Measurements from ENCODE around the gene CHPF2.

DNA sequence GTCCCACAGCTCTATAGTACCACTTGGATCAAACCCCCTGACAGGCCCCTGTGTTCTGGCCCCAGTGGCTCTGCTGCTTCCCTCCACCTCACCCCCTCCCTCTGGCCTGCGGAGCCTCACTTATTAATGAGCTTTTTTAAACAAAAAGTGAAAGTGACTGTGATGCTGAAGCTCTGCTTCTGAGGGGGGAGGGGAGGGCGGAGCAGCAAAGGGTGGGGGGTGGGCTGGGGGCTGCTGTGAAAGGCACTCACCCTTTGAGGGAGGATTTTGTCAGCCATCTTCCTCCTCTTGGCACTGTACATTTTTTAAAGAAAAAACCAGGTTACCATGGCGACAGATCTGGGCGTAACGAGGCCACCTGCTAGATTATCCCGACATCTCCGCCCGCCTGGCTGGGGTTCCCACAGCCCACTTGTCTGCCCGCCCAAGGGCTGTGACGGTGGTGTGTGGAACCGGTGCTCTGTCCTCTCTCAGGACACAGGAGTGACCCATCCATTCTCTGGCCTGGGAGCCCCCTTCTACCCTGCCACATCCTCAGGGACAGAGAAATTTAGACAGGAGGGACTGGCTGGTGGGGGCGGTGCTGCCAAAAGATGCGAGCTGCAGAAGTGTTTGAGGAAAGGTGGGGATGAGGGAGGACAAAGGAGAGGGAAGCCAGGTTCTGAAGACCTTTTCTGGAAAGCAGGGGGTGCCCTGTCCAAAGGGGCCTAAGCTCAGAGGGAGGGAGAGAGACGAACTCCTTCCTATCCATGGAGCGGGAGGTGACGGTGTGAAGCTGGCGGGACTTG lies 11.3 kb downstream of the CHPF2 start:
- TF ChIP-seq, protein P1, sequence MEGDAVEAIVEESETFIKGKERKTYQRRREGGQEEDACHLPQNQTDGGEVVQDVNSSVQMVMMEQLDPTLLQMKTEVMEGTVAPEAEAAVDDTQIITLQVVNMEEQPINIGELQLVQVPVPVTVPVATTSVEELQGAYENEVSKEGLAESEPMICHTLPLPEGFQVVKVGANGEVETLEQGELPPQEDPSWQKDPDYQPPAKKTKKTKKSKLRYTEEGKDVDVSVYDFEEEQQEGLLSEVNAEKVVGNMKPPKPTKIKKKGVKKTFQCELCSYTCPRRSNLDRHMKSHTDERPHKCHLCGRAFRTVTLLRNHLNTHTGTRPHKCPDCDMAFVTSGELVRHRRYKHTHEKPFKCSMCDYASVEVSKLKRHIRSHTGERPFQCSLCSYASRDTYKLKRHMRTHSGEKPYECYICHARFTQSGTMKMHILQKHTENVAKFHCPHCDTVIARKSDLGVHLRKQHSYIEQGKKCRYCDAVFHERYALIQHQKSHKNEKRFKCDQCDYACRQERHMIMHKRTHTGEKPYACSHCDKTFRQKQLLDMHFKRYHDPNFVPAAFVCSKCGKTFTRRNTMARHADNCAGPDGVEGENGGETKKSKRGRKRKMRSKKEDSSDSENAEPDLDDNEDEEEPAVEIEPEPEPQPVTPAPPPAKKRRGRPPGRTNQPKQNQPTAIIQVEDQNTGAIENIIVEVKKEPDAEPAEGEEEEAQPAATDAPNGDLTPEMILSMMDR (IDR thresholded peaks at IDR 0.05; ENCODE audit: poor library complexity), result no peak
- no peak for TF ChIP-seq EZH2 (IDR thresholded peaks at IDR 0.05; ENCODE audit: borderline replicate concordance)
